Stimulated activated CD4-positive, alpha-beta T cell treated with anti-CD3 and anti-CD28 coated beads, TNF-alpha, amount 100 ng/mL, for 48 hours (primary cell): ENCODE measurements around the gene SERPINA9.
"Not testable (repeated sequence)": the region's sequence is repeated elsewhere in the genome, so short reads cannot be mapped to it uniquely, and the experiment has no call there.

ENCODE experiments used
- DNase-seq, 3 donors: peaks; one replicate each; pipeline ENCODE4 v3.0.0-alpha.2; 2020; ENCODE audit warnings: low read depth in 3 of 3

SERPINA9 gene

GRCh38 chr14:94476023-94476422 lies at the start of gene SERPINA9:
Gene SERPINA9, minus strand, starts transcription at chr14:94476197. Its CDS starts 6,357 bp downstream, at chr14:94469840.
- no peak for DNase-seq

DNA sequence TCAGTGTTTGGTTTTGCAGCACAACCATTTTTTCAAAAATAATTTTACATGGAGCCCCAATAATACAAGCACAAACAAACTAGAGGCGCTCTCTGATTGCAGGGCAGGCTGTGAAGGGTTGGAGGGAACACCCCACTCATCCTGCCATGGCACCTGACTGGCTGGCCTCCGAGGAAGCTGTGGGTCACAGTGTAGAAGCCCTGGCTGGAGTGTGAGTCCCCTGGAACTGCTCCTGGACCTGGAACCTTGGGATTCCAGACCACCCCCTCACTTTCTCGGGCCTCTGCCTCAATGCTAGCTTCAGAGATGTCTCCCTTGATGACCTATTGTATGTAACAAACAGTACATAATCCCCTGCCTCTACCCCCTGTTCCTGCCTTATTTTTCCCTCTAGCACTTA lies 48.1 kb upstream of the SERPINA9 start:
- DNase-seq: no peak

DNA sequence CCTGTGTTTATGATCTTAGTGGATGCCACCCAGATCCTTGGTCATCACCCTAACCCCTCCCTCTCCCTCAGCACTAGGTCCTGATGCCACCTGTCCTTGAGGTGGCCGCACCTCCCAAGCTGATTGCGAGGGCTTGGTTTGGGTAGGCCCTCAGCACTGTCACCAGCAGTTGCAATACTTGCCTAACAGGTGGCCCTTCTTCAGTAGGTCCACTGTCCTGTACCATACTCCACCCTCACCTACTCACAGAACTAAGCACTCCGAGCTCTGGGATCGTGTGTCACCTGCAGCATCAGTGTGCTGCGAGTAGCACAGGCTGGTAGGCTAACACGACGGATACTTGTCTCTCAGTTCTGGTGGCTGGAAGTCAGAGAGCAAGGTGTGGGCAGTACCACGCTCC lies 47.3 kb upstream of the SERPINA9 start:
- no peak for DNase-seq

DNA sequence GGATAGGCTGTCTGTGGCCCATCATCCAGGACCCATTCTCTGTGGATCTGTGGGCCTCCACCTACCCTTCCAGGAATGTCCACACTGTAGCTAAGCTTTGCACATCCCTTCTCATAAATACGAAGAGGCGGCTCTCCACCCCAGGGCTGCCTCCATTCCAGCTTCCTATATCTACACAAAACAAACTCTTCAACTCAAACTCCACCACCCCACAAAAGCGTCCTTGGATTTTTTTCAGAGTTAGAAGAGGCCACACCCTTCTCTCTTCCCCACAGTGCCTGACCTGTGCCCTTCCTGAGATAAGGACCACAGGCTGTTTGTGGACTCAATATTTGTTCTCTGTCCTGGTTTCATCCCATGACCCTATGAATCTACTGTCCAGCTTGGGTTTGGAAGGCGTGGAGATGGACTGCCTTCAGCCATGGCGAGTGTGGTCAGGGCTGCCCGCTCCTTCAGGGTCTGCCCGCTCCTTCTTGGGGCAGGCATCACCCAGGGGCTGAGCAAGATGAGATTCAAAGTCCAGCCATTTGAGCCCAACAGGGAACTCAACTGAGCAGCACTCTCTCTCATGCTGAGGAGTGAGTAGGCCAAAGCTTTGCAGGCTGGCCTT lies 46.2 kb upstream of the SERPINA9 start:
- DNase-seq: no peak

- no peak for DNase-seq
These were observed 45.5 kb upstream of the SERPINA9 start for GRCh38 chr14:94521375-94522114.

GRCh38 chr14:94517641-94518257 lies 41.8 kb upstream of the SERPINA9 start:
- no peak for DNase-seq

DNA sequence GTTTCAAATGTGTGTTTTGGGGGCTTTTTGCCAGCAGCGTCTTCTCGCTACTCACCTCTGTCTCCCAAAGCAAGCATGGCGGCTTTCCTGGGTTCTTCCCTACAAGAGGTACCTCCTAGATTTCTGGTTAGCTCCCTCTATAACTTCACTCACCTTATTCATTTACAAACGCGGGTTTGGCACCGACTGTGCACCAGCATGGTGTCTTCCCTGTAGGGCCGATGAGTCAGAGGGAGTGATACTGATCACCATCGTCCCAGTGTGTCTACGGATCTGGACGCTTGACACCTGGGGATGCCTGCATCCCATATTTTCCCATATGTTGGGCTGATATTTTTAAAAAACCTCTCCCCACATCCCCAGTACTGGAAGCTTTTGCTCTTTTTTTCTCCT lies 41.2 kb upstream of the SERPINA9 start:
- DNase-seq: no peak

DNA sequence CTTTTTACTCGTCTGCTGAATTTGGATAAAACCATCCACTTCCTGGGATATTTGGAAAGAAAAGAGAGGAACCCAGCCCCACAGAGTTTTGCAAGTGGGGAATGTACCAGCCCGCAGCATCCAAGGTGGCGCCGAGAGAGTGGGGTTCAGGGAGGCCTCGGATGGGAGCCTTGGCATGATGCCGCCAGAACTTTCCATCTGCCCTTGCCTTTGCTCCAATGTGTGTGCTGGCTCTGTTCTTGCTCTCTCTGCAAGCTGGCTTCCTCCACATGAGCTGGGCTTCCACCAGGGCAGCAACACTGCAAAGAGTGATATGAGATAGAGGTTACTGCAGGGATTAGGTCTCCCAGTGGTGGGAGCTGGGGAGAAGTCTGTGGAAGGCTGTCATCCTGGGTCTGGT lies 39.9 kb upstream of the SERPINA9 start:
- no peak for DNase-seq

DNA sequence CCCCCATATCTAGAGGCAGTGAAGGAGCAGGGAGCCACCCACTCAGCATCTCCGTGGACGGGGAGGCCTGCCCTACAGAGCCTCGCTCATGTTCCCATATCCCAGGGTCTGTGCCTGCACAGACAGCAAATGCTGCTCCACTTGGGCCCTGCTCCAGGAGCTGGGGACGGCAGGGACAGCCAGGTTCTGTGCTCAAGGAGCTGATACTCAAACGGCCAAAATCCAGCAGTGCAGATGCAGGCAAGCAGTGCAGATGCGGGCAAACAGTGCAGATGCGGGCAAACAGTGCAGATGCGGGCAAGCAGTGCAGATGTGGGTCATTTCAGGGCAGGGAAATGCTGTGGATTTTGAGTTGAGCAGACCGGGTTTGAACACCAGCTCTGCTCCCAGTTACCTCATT lies 39.4 kb upstream of the SERPINA9 start:
- DNase-seq: no peak

- DNase-seq: no peak
These were observed 38.4 kb upstream of the SERPINA9 start for GRCh38 chr14:94514351-94514750.

DNA sequence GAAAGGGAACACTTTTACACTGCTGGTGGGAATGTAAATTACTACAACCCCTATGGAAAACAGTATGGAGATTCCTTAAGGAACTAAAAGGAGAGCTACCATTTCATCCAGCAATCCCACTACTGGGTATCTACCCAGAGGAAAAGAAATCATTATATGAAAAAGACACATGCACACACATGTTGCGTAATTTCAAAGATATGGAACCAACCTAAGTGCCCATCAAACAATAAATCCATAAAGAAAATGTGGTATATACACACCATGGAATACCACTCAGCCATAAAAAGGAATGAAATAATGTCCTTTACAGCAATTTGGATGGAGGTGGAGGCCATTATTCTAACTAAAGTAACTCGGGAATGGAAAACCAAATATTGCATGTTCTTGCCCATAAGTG lies 34.5 kb upstream of the SERPINA9 start:
- DNase-seq: not testable (repeated sequence)

GRCh38 chr14:94509356-94509755 lies 33.4 kb upstream of the SERPINA9 start, which contains the start of gene SERPINA12:
Gene SERPINA12, minus strand, starts transcription at chr14:94509469. Its CDS starts 11,072 bp downstream, at chr14:94498397.
- DNase-seq: no peak

- DNase-seq: no peak
These were observed 29.6 kb upstream of the SERPINA9 start for GRCh38 chr14:94505641-94506040.

DNA sequence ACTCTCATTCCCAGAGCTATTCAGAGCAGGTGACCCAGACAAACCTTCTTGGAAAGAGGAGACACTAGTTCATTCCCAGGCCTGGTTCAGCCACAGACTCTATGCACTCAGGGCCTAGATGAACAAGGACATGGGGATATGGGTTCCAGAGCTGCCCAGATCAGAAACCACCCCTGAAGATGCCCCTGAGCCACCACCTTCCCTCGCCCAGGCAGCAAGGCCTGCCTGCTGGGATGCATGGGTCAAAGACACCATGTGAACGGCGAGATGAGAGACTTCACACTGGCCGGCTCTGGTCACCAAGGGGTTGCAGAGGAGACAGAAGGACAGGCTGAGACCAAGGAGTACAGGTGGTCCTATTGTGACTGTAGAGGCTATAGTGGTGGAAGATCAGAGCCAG lies 29.2 kb upstream of the SERPINA9 start:
- no peak for DNase-seq

DNA sequence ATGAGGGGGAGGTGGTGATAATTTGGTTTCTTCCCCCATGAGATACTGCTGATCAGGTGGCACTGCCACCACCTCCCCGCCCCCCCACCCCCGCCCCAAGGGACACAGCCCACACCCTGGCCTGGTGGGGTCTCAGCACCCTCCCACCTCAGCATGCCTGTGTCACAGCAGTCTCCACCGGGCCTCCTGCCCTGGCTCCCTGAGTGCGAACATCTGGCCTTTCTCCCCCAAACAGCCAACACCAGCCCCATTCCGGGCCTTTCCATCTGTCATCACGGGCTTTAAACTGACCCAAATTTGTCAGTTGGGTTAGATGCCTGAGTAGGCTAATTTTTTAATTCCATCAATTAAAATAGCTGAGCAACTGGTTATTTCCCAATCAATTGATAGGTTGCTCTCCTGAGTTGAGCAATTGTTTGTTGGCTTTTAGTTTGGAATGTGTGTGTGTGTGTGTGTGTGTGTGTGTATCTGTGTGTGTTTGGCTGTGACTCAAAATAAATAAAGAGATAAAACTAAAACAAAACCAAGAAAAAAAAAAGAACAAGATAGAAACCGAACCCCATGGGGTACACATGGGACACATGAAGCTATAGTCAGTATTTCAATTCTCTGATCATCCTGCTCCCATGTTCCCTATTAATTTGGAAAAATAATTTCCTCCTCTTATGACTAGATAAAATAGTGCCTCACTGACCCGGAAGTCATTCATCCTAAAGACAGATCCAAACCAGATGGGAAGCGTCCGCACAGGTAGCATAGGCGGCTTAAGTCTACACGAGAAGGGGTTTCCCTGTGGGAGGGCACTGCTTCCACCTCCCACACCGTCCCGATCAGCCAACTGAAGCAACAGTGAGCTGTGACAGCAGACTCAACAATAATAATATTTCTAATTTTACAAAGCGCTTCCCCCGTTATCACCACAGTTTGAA lies 25.9 kb upstream of the SERPINA9 start:
- DNase-seq: no peak

DNA sequence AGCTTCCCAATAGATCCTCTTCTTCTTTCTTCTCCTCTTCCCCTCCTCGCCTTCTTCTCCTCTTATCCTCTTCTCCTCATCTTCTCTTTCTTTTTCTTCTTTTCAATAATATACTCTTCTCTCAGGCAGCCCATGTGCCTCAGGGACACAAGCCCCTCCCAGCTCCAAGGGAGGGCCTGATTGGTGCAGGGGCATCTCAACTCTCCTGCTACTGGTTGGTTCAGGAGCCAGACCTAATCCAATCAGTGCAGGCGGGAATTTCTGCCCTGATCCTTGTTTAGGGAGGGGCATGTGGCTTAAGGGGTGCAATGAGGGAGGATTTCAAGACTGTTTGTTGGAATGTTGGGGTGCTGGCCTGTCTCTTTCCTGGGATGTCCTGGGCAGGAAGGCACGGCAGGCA lies 24.3 kb upstream of the SERPINA9 start:
- DNase-seq: no peak

DNA sequence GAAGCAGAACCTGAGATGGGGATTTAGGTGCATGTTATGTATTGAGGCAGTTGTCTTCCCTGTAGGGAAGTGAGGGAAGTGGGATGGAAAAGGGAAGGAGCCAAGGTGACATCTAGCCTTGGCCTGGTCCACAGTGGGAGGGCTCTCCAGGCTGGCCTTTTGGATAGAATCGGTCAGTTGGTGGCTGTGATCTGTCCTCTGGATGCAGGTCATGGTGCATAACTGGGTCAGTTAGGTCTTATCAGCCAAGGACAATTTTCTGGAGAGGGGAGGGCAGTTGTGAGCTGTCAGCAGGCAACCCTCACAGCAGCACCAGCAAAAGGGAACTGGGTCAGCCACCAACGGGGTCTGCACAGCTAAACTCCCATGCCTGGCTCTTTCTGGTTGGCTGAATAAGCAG lies 23.7 kb upstream of the SERPINA9 start:
- no peak for DNase-seq

- DNase-seq: no peak
These were observed 22.2 kb upstream of the SERPINA9 start for GRCh38 chr14:94498215-94498614.

GRCh38 chr14:94494085-94494484 lies 18.1 kb upstream of the SERPINA9 start:
- no peak for DNase-seq

GRCh38 chr14:94491511-94491910 lies 15.5 kb upstream of the SERPINA9 start:
- no peak for DNase-seq

GRCh38 chr14:94489336-94489735 lies 13.3 kb upstream of the SERPINA9 start:
- no peak for DNase-seq

- DNase-seq: no peak
These were observed 10.9 kb upstream of the SERPINA9 start for GRCh38 chr14:94486883-94487282.
